Measurements from ENCODE around the gene AGBL1.
A peak's percentile ranks its signal among the peaks of the same experiment; 100 is the strongest.

AGBL1 gene

DNA sequence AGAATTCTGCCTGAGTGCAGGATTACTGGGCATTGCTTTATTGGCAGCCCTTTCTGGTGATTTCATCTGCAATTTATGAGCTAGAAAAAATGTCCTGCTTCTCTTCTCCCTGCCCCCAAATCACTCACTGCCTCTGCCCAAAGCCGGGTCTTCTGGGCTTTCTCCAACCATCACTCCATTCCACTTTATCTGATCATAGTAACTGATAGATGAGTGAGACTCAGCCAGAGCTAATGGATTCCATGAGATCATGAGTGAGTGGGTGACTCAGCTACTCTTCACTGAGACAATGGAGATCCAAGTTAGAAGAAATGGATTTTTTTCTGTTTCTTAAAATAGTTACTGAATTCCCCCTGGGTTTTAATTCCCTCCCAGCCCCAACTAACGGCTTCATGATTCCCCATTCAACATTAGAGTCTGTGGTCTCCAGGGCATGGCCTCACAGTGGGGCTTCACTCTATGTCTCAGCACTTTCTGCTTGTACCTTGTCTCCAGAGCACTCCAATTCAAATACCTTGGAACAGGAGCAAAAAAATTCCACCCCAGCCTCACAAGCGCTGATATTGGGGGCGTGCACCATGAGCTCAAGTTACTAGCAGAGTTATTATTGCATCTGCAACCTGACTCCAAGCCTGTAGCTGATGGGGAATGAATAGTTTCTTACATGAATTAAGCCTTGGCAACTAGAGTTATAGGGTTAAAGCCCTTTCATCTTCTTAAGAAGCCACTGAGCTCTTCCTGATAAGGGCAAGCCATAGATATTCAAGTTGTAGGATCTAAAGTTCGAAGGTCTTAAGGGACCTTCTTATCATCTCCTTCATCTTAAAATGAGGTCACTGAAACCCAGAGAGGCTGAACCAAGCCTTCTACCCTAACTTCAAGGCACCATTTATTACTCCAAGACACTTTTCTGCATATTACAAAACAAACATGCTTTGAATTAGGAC, 85.9 kb downstream of the AGBL1 start:
- DNase-seq: no peak

- no peak for DNase-seq
Measured at GRCh38 chr15:86167841-86168240, 88.2 kb downstream of the AGBL1 start.

DNA sequence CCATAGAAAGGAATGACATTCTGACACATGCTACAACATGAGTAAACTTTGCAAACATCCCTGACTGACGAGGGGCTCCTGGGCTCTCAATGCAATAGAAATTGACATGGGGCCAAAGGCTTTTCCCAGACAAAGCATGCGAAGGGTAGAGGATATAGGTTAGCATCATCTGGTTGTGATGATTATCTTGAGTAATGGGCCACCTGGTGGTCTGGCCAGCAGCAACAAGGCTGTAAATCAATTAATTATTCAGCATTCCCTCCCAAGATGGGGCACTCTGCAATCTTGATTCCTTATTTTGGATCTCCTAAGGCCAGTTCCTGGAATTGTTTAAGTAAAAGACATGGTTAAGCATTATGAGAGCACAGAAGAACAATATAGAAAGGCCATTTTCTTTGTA, 99.2 kb downstream of the AGBL1 start:
- no peak for DNase-seq

- peak; percentile 55 for DNase-seq
Measured at GRCh38 chr15:86183596-86184491, 104.2 kb downstream of the AGBL1 start.

GRCh38 chr15:86193716-86194380, 114.2 kb downstream of the AGBL1 start:
- DNase-seq: no peak

DNA sequence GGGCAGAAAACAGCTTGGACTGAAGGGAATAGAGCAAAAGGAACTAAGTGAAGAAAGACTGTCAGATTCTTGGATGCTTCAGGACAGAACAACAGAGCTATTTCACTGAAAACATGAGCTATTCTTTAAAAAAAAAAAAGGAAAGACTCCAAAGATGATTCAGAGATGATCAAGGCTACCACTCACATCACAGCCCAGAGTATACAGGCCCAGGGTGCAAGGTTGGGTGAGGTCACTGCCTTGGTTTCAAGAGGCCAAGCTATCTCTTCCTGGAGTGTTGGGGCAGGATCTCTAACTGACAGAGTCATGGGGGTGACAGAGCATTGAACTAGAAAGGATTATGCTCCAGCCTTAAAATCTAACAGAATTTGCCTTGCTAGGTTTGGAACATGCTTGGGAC, 118.1 kb downstream of the AGBL1 start:
- no peak for DNase-seq

- no peak for DNase-seq
Measured at GRCh38 chr15:86199467-86200145, 119.9 kb downstream of the AGBL1 start.

- no peak for DNase-seq
Measured at GRCh38 chr15:86201313-86202008, 121.8 kb downstream of the AGBL1 start.

DNA sequence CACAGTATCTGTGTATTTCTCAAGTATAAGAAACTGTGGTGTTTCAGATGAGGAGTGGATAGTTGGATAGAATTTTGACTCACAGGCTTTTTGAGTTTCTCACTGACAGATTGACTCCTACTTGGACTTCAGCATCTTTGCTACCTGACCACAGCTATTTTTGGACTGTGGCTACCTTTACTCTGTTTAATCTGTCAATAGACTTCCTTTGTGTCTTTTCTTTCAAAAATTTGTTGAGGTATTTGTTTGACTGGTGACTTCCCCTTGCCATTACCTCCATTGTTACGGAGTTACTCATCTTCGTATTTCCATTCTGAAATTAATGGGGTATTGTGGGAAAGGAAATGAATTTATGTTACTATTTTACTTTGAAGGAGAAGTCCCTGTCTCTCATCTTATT, 123.8 kb downstream of the AGBL1 start:
- DNase-seq: no peak

DNA sequence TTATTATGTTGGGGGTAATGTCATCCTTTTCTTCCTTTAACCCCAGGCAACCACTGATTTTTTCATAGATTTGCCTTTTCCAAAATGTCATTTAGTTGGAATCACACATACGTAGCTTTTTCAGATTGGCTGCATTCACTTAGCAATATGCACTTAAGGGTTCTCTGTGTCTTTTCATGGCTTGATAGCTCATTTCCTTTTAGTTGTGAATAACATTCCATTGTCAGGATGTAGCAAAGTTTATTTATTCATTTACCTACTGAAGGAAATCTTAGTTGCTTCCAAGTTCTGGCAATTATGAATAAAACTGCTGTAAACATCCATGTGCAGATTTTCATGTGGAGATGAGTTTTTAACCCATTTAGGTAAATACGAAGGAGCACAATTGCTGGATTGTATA, 125.4 kb downstream of the AGBL1 start:
- DNase-seq: no peak

- no peak for DNase-seq
Measured at GRCh38 chr15:86213420-86213819, 133.7 kb downstream of the AGBL1 start.

- no peak for DNase-seq
Measured at GRCh38 chr15:86213888-86214287, 134.2 kb downstream of the AGBL1 start.

DNA sequence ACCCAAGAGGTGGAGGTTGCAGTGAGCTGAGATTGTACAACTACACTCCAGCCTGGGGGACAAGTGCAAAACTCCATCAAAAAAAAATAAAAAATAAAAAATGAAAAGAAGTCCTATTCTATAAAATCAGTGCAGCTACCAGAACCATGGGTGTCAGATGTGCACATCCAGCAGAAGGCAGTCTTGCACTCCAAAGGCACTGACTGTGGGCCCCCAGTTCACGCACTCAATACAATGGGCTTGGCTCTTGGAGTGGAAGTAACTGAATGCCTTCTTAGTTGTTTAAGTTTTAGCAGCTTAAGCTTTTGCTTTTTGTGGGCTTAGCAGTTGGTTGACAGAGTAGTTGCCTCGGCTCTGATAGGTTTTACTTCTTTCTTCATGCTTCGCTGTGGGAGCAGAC, 141.4 kb downstream of the AGBL1 start:
- DNase-seq: no peak

DNA sequence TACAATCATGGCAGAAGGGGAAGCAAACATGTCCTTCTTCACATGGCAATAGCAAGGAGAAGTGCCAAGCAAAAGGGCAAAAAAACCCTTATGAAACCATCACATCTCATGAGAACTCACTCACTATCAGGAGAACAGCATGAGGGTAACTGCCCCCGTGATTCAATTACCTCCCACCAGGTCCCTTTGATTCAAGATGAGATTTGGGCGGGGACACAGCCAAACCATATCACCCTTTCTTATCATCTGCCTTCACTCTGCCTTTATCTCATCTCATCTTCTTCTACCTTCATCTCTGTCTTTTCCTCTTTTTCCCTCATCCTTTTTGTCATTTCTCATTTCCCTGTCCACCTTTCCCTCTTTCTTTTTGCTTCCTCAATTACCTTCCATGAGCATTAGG, 149.6 kb downstream of the AGBL1 start:
- DNase-seq: no peak

GRCh38 chr15:86229936-86230335, 150.3 kb downstream of the AGBL1 start:
- no peak for DNase-seq

DNA sequence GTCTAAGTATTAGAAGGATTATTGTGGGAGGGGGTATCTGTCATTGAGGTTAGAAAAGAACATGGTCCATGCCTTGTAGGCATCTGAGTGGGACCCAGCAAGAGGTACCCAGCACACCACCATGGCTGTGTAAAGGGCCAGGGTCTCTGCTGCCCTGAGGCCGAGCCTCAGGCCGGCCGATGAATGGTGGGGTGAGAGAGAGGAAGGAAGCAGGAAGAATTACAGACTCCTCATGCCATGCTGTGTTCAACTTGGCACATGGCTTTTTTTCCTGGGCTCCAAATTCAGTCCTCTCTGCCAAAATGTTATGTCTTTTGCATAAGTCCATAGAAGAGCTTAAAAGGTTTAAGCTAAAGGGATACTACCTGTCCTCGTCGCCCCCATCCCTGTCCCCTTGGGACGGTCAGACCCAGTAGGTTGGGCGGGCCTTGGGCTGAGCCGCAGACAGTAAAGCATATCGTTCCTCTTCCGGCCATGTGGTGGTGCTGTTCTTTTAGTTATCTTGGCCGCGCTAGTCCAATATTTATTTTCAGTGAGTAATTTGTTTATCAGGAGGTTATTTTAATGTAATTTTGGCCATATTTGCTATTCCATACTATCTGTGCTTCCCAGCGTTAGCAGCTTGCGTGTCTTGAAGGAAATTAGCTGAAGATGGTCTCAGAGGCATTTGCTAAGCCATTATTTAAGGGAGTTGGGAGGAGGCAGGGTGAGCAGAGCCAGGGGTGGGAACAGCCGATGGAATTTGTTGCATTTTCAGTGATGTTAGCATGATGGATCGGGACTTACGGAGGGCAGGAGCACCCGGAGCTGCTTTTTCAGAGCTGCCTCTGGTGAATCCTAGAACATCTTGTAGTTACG, 152.4 kb downstream of the AGBL1 start:
- peak; percentile 56 for DNase-seq

DNA sequence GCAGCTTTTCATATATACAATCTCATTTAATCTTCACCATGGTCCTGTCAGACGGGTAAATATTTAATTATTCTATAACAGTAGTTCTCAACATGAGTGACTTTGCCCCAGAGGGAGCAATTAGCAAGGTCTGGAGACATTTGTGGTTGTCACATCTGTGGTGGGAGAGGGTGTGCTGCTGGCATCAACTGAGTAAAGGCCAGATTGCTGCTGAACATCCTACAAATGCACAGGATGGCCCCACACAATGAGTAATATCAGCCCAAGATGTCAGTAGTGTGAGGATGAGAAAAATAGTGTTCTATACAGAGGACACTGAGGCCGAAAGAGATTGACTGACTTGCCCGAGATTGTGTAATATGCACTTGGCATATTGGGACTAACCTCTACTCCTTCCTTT, 156.0 kb downstream of the AGBL1 start:
- DNase-seq: no peak

DNA sequence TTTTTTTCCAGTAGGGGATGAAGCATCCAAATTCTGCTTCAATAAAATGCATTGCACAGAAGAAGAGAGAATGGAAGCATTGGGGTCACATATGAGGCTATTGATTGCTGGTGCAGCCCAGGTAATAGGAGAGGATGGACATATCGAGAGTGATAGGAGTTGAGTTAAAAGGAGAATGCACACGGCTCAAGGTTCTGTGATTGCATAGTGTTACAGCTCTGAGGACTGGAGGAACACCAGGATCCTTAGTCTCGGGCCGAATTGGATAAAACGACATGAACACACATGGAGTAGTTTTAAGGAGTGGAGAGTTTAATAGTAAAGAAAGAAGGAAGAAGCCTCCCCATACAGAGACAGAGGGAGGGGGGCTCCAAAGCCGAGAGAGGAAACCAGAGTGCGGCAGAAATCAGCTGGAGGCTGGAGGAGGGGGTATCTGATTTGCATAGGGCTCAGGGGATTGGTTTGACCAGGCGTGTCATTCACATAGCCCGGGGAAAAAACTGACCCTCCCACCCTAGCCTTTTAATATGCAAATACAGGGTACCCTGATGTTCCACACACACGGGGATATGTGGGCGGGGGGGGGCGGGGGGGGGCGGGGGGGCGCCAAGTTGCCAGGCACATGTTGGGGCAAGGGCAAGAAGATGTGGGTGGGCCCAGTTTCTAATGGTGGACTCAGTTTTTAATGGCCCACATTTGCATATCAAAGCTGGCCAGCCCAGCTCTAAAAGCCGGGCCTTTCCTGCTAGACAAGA, 156.9 kb downstream of the AGBL1 start:
- DNase-seq: no peak

DNA sequence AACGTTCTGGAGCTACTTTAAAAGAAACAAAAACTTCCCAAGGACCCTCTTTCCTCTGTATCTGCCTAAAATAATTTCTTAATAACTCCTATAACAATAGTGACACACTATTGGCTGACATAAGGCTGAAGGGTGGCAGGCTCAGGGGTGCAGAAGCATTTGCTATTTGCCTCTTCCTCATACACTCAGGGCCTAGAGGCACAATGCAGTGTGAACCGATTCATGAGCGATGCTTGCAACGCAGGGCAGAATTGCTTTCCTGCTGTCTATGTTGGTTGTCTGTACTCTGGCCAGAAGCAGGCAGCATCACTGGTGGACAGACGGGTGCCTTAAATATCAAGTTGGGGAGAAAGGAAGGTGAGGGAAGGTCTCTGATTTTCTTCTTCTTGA, 157.4 kb downstream of the AGBL1 start:
- no peak for DNase-seq

DNA sequence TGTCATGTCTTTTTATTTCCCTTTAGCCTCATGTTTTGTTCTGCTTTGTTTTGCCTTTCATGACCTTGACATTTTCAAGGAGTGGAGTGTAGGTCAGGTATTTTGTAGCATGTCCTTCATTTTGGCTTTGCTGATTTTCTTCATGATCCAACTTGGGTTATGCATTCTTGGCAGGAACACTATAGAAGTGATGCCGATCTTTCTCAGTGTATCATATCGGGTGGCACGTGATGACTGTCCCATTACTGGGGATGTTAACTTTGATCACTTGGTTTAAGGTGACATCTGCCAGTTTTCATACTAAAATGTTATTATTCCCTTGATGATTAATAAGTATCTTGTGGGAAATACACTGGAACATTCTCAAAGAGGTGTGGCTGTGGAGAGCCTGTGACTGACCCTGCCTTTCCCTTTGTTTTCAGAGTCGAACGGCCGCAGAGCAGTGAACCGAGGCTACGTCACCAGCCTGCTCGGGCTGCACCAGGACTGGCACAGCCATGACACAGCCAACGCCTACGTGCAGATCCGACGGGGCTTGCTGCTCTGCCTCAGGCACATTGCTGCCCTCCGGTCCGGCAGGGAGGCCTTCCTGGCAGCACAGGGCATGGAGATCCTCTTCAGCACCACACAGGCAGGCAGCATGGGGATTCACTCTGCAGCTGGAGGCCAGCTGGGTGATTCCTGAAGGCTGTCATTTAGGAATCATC, 167.7 kb downstream of the AGBL1 start:
- DNase-seq: no peak

Data from stimulated activated CD8-positive, alpha-beta memory T cell treated with anti-CD3 and anti-CD28 coated beads, Interleukin-4, amount 100 ng/mL, for 48 hours (primary cell).